22Rv1 (cell line): ENCODE data around the gene FKBP15.

Experiments
- CTCF ChIP-seq: fragments of 450-650 bp; IDR thresholded peaks from 2 replicates; pipeline ENCODE4 v1.5.1; 2017; ENCODE audit warnings: mild to moderate bottlenecking
- ZFX ChIP-seq: fragments of 450-650 bp; IDR thresholded peaks from 2 replicates; pipeline ENCODE4 v1.6.1; 2017; ENCODE audit warnings: antibody characterized with exemption, borderline replicate concordance

DNA sequence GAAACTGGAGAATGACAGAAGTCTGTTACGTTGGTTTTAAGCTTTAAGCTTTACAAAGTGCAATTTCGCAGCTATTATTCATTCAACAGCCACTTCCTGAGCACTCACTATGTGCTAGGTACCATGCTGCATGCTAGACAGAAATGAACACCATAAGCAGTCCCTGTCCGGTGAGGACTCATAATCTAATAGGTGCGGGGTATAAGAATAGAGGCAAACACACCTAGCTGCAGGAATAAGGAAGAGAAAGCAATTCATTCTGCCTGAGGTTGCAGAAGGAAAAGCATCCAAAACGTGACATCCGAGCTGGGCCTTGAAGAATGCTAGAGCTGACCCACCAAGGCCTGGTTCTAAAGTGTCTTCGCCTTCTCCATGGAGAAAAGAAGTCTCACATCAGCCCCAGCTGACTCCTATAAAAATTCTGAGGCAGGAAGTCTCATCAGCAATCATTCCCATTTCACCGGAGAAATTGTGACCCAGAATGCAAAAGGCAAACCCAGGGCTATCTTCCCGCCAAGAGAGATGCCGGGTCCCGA lies 542 bp downstream of the FKBP15 start:
- TF ChIP-seq CTCF: no peak
- TF ChIP-seq ZFX: no peak
